Prostate gland (tissue), 2 donors: Measurements from ENCODE around the gene CCBE1. TPM values are rescaled to one million over a fixed set of nuclear protein-coding genes. Genes with fewer than 3 reads are reported as not detected.

Experiments used
- DNase-seq: peaks from one replicate; pipeline ENCODE4 v3.0.0-alpha.2; 2019; ENCODE audit warnings: low spot score
- H3K27ac ChIP-seq, 2 donors: fragments of 200-600 bp; sonication (generic); 2 replicates each; pipeline ENCODE4 v1.5.1; 2017 to 2019
- H3K27me3 ChIP-seq: fragments of 200-600 bp; sonication (generic); replicated peaks from 2 replicates; pipeline ENCODE4 v1.5.1; 2019; ENCODE audit not compliant: insufficient read depth
- H3K36me3 ChIP-seq, 2 donors: fragments of 200-600 bp; sonication (generic); 1 replicate in 1 of 2; 2 replicates in 1 of 2; pipeline versions ENCODE4 v1.5.1 to v1.8.1; 2017 to 2019
- H3K4me1 ChIP-seq: fragments of 200-600 bp; sonication (generic); replicated peaks from 2 replicates; pipeline ENCODE4 v1.5.1; 2019
- H3K4me3 ChIP-seq, 2 donors: fragments of 200-600 bp; sonication (generic); 2 replicates each; pipeline ENCODE4 v1.5.1; 2017 to 2019
- H3K9me3 ChIP-seq: fragments of 200-600 bp; sonication (generic); 2 replicates; pipeline ENCODE4 v1.5.1; 2017
- POLR2A ChIP-seq: fragments of 450-650 bp; IDR thresholded peaks from one replicate; pipeline ENCODE4 v1.6.1; 2016; ENCODE audit warnings: antibody characterized with exemption, mild to moderate bottlenecking
- POLR2AphosphoS5 ChIP-seq: sonication (generic); formaldehyde crosslinking; IDR thresholded peaks from one replicate; pipeline ENCODE4 v1.6.1; 2017; ENCODE audit warnings: antibody characterized with exemption
- WGBS: methylation state at CpG from one replicate; pipeline ENCODE4 v1.1.5; 2018; 5-methylcytosine and 5-hydroxymethylcytosine counted together
- intact Hi-C: fragments of 100-400 bp; cut with DNase I; formaldehyde crosslinking; loops from one replicate; pipeline ENCODE4 v1.14.2; 2022
- total RNA-seq, 2 donors: library from RNA; depleted of rRNA; stranded (reverse); fragments of >200 nt; gene quantifications; one replicate each; pipeline ENCODE4 v1.1.0, GENCODE V29; 2016
- TF ChIP-seq, protein P1 (sequence below), 4 experiments: fragments of 200-600 bp in 2 of 4; fragments of 450-650 bp in 2 of 4; sonication (generic) in 2 of 4; IDR thresholded peaks; 1 replicate in 3 of 4; 2 replicates in 1 of 4; pipeline ENCODE4 v1.5.1; 2016 to 2019; ENCODE audit warnings: antibody characterized with exemption in 4 of 4, mild to moderate bottlenecking in 2 of 4, moderate library complexity in 2 of 4

The CCBE1 gene
- total RNA-seq, 2 donors from 2014 or later: 1.8 to 2.0 TPM

DNA sequence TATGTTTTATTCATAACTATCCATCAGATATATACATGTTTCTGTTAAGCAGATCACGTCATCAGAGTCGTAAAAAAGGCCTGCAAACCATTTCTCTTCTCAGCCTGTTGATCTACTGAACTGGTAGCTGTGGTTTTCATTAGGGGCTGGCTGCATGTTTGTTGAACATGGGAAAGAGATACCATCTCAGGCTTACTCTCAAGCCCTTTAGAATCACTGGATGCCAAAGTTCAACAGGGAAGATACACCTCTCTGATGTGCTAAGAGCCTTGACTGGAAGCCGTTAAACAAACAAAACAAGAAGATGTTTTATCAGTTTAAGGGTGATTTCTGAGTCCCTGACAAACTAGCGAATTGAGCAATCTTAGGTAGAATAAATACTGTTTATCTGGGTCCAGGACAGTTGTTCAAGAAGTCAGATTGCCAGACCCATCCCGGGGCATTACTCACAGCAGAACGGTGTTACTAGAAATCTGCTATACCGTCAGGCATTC lies 243.7 kb downstream of the CCBE1 start:
- intact Hi-C loops: no loop called here
- H3K27ac ChIP-seq: no peak overlapping the region
- WGBS: 61% methylated on average over 7 of the region's 7 CpGs

DNA sequence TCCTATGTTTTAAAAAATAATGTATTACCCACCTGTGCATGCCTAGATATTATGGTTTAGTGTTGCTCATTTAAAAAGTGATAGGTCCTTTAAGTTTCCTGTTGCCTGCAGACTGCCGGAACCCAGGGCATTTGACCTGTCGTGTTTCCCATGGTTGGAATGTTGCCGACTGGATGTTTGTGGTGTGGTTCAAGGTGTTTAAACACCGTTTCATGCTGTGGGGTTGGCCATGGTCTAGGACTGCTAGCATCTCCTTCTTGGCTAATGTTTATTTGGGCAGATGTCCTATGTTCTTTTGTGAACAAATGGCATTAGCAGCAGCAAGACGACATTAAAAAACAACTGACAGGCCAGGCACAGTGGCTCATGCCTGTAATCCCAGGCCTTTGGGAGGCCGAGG lies 245.3 kb downstream of the CCBE1 start:
- Histone ChIP-seq H3K27ac (no peak overlapping the region), H3K4me3 (no peak overlapping the region), H3K27me3 (no peaks in the 10 kb centered on the region), H3K4me1 (no peaks in the 10 kb centered on the region), H3K36me3 (no peaks in the 10 kb centered on the region), H3K9me3 (no peaks in the 10 kb centered on the region)
- 71% methylated on average over 6 of the region's 6 CpGs for WGBS
- no peak for DNase-seq
- TF ChIP-seq, protein P1, sequence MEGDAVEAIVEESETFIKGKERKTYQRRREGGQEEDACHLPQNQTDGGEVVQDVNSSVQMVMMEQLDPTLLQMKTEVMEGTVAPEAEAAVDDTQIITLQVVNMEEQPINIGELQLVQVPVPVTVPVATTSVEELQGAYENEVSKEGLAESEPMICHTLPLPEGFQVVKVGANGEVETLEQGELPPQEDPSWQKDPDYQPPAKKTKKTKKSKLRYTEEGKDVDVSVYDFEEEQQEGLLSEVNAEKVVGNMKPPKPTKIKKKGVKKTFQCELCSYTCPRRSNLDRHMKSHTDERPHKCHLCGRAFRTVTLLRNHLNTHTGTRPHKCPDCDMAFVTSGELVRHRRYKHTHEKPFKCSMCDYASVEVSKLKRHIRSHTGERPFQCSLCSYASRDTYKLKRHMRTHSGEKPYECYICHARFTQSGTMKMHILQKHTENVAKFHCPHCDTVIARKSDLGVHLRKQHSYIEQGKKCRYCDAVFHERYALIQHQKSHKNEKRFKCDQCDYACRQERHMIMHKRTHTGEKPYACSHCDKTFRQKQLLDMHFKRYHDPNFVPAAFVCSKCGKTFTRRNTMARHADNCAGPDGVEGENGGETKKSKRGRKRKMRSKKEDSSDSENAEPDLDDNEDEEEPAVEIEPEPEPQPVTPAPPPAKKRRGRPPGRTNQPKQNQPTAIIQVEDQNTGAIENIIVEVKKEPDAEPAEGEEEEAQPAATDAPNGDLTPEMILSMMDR (IDR thresholded peaks at IDR 0.05): no peak
- no peak for TF ChIP-seq POLR2AphosphoS5
- TF ChIP-seq POLR2A: no peak
- intact Hi-C loops: no loop called here

More for the DNA sequence above, 243.7 kb downstream of the CCBE1 start:
- no peaks in the 10 kb centered on the region for H3K9me3 ChIP-seq
- H3K4me1 ChIP-seq: no peaks in the 10 kb centered on the region
- DNase-seq: no peak
- H3K36me3 ChIP-seq: no peaks in the 10 kb centered on the region
- H3K27me3 ChIP-seq: no peaks in the 10 kb centered on the region
- TF ChIP-seq POLR2AphosphoS5 (no peak), POLR2A (no peak)
- TF ChIP-seq, protein P1 (IDR thresholded peaks at IDR 0.05): no peak
- H3K4me3 ChIP-seq: no peak overlapping the region

DNA sequence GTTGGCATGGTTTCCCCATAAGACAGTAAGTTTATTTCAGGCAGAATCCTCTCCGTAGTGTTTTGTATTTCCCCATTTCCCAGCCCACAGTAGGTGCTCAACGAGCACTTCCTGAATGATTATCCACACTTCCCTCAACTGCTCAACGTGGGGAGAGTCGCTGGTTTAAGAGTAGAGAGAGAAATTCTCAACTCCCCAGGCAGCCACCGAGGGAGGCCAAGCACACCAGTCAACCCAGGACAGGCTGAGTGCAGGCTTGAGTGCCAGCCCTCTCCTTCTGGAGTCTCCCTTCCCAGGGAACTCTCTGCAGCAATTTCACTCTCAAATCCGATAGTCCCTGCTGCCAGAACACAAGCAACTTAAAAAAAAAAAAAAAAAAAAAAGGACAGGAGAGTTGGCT lies 246.2 kb downstream of the CCBE1 start:
- Histone ChIP-seq H3K27me3 (no peaks in the 10 kb centered on the region), H3K4me3 (no peak overlapping the region), H3K9me3 (no peaks in the 10 kb centered on the region), H3K36me3 (no peaks in the 10 kb centered on the region), H3K27ac (no peak overlapping the region), H3K4me1 (no peaks in the 10 kb centered on the region)
- no peak for DNase-seq
- WGBS: 63% methylated on average over 5 of the region's 6 CpGs
- intact Hi-C loops: no loop called here
- TF ChIP-seq, protein P1 (IDR thresholded peaks at IDR 0.05): no peak
- TF ChIP-seq POLR2A (no peak), POLR2AphosphoS5 (no peak)

DNA sequence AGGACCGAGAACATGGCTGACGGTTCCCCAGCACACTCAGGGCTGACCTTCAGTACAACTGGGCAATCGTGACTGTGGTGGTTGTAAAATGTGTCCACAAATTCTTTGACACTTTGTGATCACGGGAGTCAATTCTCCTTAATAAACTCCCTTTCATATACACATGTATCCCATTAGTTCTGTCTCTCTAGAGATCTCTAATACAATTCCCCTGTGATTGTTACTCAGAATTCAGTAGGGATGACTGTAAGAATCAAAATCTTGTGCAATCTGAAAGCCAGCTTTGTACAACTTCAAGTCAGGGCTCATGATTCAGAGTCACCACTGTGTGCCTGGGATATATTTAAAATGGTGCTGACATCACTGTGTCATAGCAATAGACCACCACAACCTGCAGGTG lies 248.7 kb downstream of the CCBE1 start:
- WGBS: 82% methylated on average over 4 of the region's 4 CpGs
- Histone ChIP-seq H3K27me3 (no peaks in the 10 kb centered on the region), H3K4me3 (no peak overlapping the region), H3K27ac (no peak overlapping the region), H3K36me3 (no peaks in the 10 kb centered on the region), H3K4me1 (no peaks in the 10 kb centered on the region), H3K9me3 (no peaks in the 10 kb centered on the region)
- intact Hi-C loops: no loop called here
- DNase-seq: no peak
- no peak for TF ChIP-seq POLR2A
- no peak for TF ChIP-seq POLR2AphosphoS5
- TF ChIP-seq, protein P1 (IDR thresholded peaks at IDR 0.05): no peak

DNA sequence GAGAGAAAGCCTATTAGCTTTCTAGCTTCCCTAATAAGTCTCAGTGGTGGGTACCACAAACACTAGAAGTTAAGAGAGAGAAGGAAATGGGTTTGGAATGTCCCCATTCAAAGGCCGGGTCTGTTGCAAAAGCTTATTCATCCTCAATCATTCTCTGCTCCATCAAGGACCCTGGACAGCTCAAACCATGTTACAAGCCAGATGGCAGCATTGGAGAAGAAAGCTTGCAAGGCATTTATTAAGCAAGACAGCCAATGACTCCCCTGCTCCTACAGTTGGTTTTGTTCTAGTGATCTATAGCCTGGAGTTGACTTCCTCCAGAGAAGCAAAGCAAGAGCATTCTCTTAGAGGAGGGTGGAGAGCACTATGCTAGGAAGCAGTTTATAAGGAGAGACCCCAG lies 251.2 kb downstream of the CCBE1 start:
- no peak overlapping the region for H3K4me3 ChIP-seq
- WGBS: 0% methylated on average over 1 of the region's 1 CpG
- no peak for DNase-seq

More for the DNA sequence above, 251.2 kb downstream of the CCBE1 start:
- intact Hi-C loops: no loop called here
- Histone ChIP-seq H3K27me3 (no peaks in the 10 kb centered on the region), H3K27ac (no peak overlapping the region), H3K9me3 (no peaks in the 10 kb centered on the region), H3K4me1 (no peaks in the 10 kb centered on the region), H3K36me3 (no peaks in the 10 kb centered on the region)
- TF ChIP-seq POLR2AphosphoS5 (no peak), POLR2A (no peak)
- TF ChIP-seq, protein P1 (IDR thresholded peaks at IDR 0.05): no peak
